HG03108 (cell line): ENCODE results near the gene ATP11A.

Experiments used
- ATAC-seq: cut with Tn5 transposase; IDR thresholded peaks from one replicate; pipeline ENCODE4 v1.9.1; 2021; ENCODE audit warnings: moderate library complexity; ENCODE audit not compliant: unreplicated experiment

Gene ATP11A

GRCh38 chr13:112813552-112813951 lies 123.7 kb downstream of the ATP11A start:
- ATAC-seq: no peak

- no peak for ATAC-seq
These were observed 125.2 kb downstream of the ATP11A start for GRCh38 chr13:112814905-112815585.

- ATAC-seq: no peak
These were observed 126.0 kb downstream of the ATP11A start for GRCh38 chr13:112815871-112816270.

GRCh38 chr13:112818040-112818697 lies 128.3 kb downstream of the ATP11A start:
- ATAC-seq: no peak

GRCh38 chr13:112818698-112819045 lies 128.8 kb downstream of the ATP11A start:
- ATAC-seq: no peak

GRCh38 chr13:112819111-112819510 lies 129.3 kb downstream of the ATP11A start:
- no peak for ATAC-seq

GRCh38 chr13:112819816-112820215 lies 130.0 kb downstream of the ATP11A start:
- ATAC-seq: no peak

GRCh38 chr13:112820318-112820717 lies 130.5 kb downstream of the ATP11A start:
- no peak for ATAC-seq

GRCh38 chr13:112821340-112822055 lies 131.7 kb downstream of the ATP11A start:
- ATAC-seq: no peak

- no peak for ATAC-seq
These were observed 133.0 kb downstream of the ATP11A start for GRCh38 chr13:112822851-112823250.

- no peak for ATAC-seq
These were observed 134.6 kb downstream of the ATP11A start for GRCh38 chr13:112824429-112824828.

- ATAC-seq: no peak
These were observed 135.2 kb downstream of the ATP11A start for GRCh38 chr13:112825071-112825470.

GRCh38 chr13:112825875-112826274 lies 136.0 kb downstream of the ATP11A start:
- ATAC-seq: no peak

GRCh38 chr13:112826565-112826964 lies 136.7 kb downstream of the ATP11A start:
- no peak for ATAC-seq

GRCh38 chr13:112828082-112828699 lies 138.4 kb downstream of the ATP11A start:
- no peak for ATAC-seq

GRCh38 chr13:112828756-112829155 lies 138.9 kb downstream of the ATP11A start:
- ATAC-seq: no peak

- ATAC-seq: no peak
These were observed 141.4 kb downstream of the ATP11A start for GRCh38 chr13:112831196-112831595.

GRCh38 chr13:112831801-112832200 lies 142.0 kb downstream of the ATP11A start:
- no peak for ATAC-seq

GRCh38 chr13:112832811-112833210 lies 143.0 kb downstream of the ATP11A start:
- no peak for ATAC-seq

- no peak for ATAC-seq
These were observed 143.9 kb downstream of the ATP11A start for GRCh38 chr13:112833551-112834257.

- ATAC-seq: no peak
These were observed 145.5 kb downstream of the ATP11A start for GRCh38 chr13:112835344-112835743.
